Activated B cell treated with CpG ODN at 0.5 μM for 24 hours (primary cell): ENCODE measurements around the gene GBF1. TPM values are rescaled to one million over a fixed set of nuclear protein-coding genes. Genes with fewer than 3 reads are reported as not detected.

Experiments used
- ATAC-seq: fragments of 200-7000 bp; cut with Tn5 transposase; one replicate; pipeline ENCODE4 v1.10.0; 2021; ENCODE audit warnings: low read depth, mild to moderate bottlenecking, moderate library complexity
- CTCF ChIA-PET: fragments of 350-600 bp; sonication (Branson Sonifier 250); formaldehyde crosslinking; loops from one replicate; lab custom pipeline; 2021; ENCODE audit warnings: antibody characterized with exemption; lab: Charles Lee
- POLR2A ChIA-PET: fragments of 350-600 bp; sonication (Branson Sonifier 250); formaldehyde crosslinking; loops from one replicate; lab custom pipeline; 2021; ENCODE audit warnings: antibody characterized with exemption; lab: Charles Lee
- DNase-seq: peaks from one replicate; pipeline ENCODE4 v3.0.0; 2022
- H3K27ac Mint-ChIP-seq: one replicate; pipeline ENCODE4 v1.8.0; 2020; ENCODE audit warnings: mixed read lengths
- H3K27me3 Mint-ChIP-seq: one replicate; pipeline ENCODE4 v1.8.0; 2021; ENCODE audit warnings: mixed read lengths
- H3K36me3 Mint-ChIP-seq: one replicate; pipeline ENCODE4 v1.8.0; 2021; ENCODE audit warnings: low read depth, mixed read lengths
- H3K4me1 Mint-ChIP-seq: one replicate; pipeline ENCODE4 v1.8.0; 2021; ENCODE audit warnings: mixed read lengths
- H3K4me3 Mint-ChIP-seq: one replicate; pipeline ENCODE4 v1.8.0; 2020; ENCODE audit warnings: mild to moderate bottlenecking, mixed read lengths
- H3K9me3 Mint-ChIP-seq: one replicate; pipeline ENCODE4 v1.8.0; 2020; ENCODE audit warnings: mixed read lengths
- CTCF ChIP-seq: fragments of 200-600 bp; IDR thresholded peaks from one replicate; pipeline ENCODE4 v1.8.0; 2022; ENCODE audit warnings: antibody characterized with exemption, mild to moderate bottlenecking
- intact Hi-C: fragments of 100-400 bp; cut with micrococcal nuclease; formaldehyde crosslinking; loops from one replicate; pipeline ENCODE4 v1.15.1; 2024
- total RNA-seq: library from RNA; stranded (reverse); gene quantifications from 2 replicates; pipeline ENCODE4 v1.2.3, GENCODE V29; 2022

GBF1 gene
- total RNA-seq, 1 donor from 2014 or later = 44.3 TPM

- POLR2A ChIA-PET = interaction anchor here (0.6 to 15.2 kb wide), 7 partner anchors 7 to 1490 kb away, joined by 3 to 305 read pairs (median 7); partner anchors contain the start of genes CUEDC2, FBXL15 and NFKB2
- intact Hi-C loops = no loop called here
- Mint-ChIP-seq H3K4me1 (peaks cover 42% of the 10 kb centered on the region), H3K36me3 (peaks cover 57% of the 10 kb centered on the region), H3K9me3 (no peaks in the 10 kb centered on the region), H3K27ac (no peak overlapping the region), H3K4me3 (no peak overlapping the region), H3K27me3 (peaks cover 3% of the 10 kb centered on the region)
- TF ChIP-seq CTCF = no peak
- no peak for DNase-seq
- CTCF ChIA-PET = interaction anchor here (1.1 to 2.7 kb wide), 3 partner anchors 11 to 18 kb away, joined by 4 to 7 read pairs (median 5); partner anchors contain the start of gene FBXL15
- no peak for ATAC-seq
Measured at GRCh38 chr10:102402512-102402896, 157.2 kb downstream of the GBF1 start.

GRCh38 chr10:102403115-102403514 lies 157.8 kb downstream of the GBF1 start:
- CTCF ChIA-PET = interaction anchor here (1.0 to 3.2 kb wide), 6 partner anchors 8 to 23 kb away, joined by 3 to 20 read pairs (median 4); partner anchors contain the start of genes FBXL15 and NFKB2
- H3K4me1 Mint-ChIP-seq = peaks cover 37% of the 10 kb centered on the region
- TF ChIP-seq CTCF = no peak
- H3K4me3 Mint-ChIP-seq = no peak overlapping the region
- peaks cover 9% of the 10 kb centered on the region for H3K27me3 Mint-ChIP-seq
- H3K36me3 Mint-ChIP-seq = peaks cover 51% of the 10 kb centered on the region
- no peaks in the 10 kb centered on the region for H3K9me3 Mint-ChIP-seq
- ATAC-seq (no peak), DNase-seq (no peak)
- intact Hi-C loops = loop anchor here (1.0 kb wide), 1 partner anchor 9 kb away; no protein-coding TSS in a partner anchor
- POLR2A ChIA-PET = interaction anchor here (0.5 to 15.2 kb wide), 9 partner anchors 7 to 251 kb away, joined by 3 to 305 read pairs (median 7); partner anchors contain the start of genes CUEDC2, FBXL15, NFKB2 and NOLC1
- H3K27ac Mint-ChIP-seq = no peak overlapping the region

GRCh38 chr10:102404361-102405107 lies 159.2 kb downstream of the GBF1 start:
- ChIA-PET POLR2A (interaction anchor here (0.6 to 15.2 kb wide), 14 partner anchors 9 to 306 kb away, joined by 3 to 305 read pairs (median 7); partner anchors contain the start of genes C10orf95, CUEDC2, FBXL15 and NFKB2), CTCF (interaction anchor here (0.8 to 3.2 kb wide), 7 partner anchors 9 to 179 kb away, joined by 3 to 20 read pairs (median 5); partner anchors contain the start of genes FBXL15 and NFKB2)
- peaks cover 15% of the 10 kb centered on the region for H3K27me3 Mint-ChIP-seq
- TF ChIP-seq CTCF = no peak
- H3K27ac Mint-ChIP-seq = peak overlapping the region; percentile 7
- H3K9me3 Mint-ChIP-seq = no peaks in the 10 kb centered on the region
- H3K36me3 Mint-ChIP-seq = peaks cover 41% of the 10 kb centered on the region
- H3K4me3 Mint-ChIP-seq = no peak overlapping the region
- intact Hi-C loops = no loop called here
- H3K4me1 Mint-ChIP-seq = peaks cover 34% of the 10 kb centered on the region
- ATAC-seq = no peak
- DNase-seq = no peak

- Mint-ChIP-seq H3K36me3 (peaks cover 35% of the 10 kb centered on the region), H3K27ac (peak overlapping the region; percentile 51), H3K27me3 (peaks cover 21% of the 10 kb centered on the region), H3K4me3 (no peak overlapping the region), H3K9me3 (no peaks in the 10 kb centered on the region), H3K4me1 (peaks cover 34% of the 10 kb centered on the region)
- CTCF ChIA-PET = interaction anchor here (0.8 to 3.2 kb wide), 4 partner anchors 8 to 179 kb away, joined by 4 to 20 read pairs (median 6); no protein-coding TSS in a partner anchor
- ATAC-seq (no peak), DNase-seq (no peak)
- intact Hi-C loops = no loop called here
- TF ChIP-seq CTCF = no peak
- POLR2A ChIA-PET = interaction anchor here (0.6 to 15.2 kb wide), 12 partner anchors 8 to 306 kb away, joined by 3 to 305 read pairs (median 10); partner anchors contain the start of genes C10orf95, CUEDC2, FBXL15 and NFKB2
Measured at GRCh38 chr10:102405108-102405571, 159.8 kb downstream of the GBF1 start.
